Endodermal cell (in vitro differentiated cells): ENCODE data around the gene PCCA. TPM values are rescaled to one million over a fixed set of nuclear protein-coding genes. Genes with fewer than 3 reads are reported as not detected.

Source experiments
- DNase-seq: peaks from one replicate; pipeline ENCODE4 v3.0.0-alpha.2; 2017
- H3K27ac ChIP-seq: 2 replicates; pipeline ENCODE4 v1.5.1; 2013; ENCODE audit warnings: mild to moderate bottlenecking, low read depth, low read length, moderate library complexity
- H3K27me3 ChIP-seq: 2 replicates; pipeline ENCODE4 v1.6.1; 2013; ENCODE audit warnings: mild to moderate bottlenecking, low read length, moderate library complexity; ENCODE audit not compliant: insufficient read depth, control insufficient read depth, poor library complexity, severe bottlenecking
- H3K36me3 ChIP-seq: 2 replicates; pipeline ENCODE4 v1.7.0; 2013; ENCODE audit warnings: mild to moderate bottlenecking, low read length, moderate library complexity; ENCODE audit not compliant: control insufficient read depth, insufficient read depth
- H3K4me1 ChIP-seq: one replicate; pipeline ENCODE4 v1.7.0; 2013; ENCODE audit warnings: low read length; ENCODE audit not compliant: control insufficient read depth, insufficient read depth
- H3K4me3 ChIP-seq: 2 replicates; pipeline ENCODE4 v1.5.1; 2013; ENCODE audit warnings: mild to moderate bottlenecking, low read length, moderate library complexity
- H3K9ac ChIP-seq: 2 replicates; pipeline ENCODE4 v1.6.1; 2013; ENCODE audit warnings: mild to moderate bottlenecking, low read length, moderate library complexity; ENCODE audit not compliant: poor library complexity, severe bottlenecking; ENCODE audit errors: extremely low read depth
- H3K9me3 ChIP-seq: 2 replicates; pipeline ENCODE4 v1.6.1; 2013; ENCODE audit warnings: mild to moderate bottlenecking, low read length, moderate library complexity; ENCODE audit not compliant: control insufficient read depth
- H3K27ac Mint-ChIP-seq: 2 replicates; pipeline ENCODE4 v1.8.0; 2020; ENCODE audit warnings: mixed read lengths
- H3K27me3 Mint-ChIP-seq: 2 replicates; pipeline ENCODE4 v1.8.0; 2021; ENCODE audit warnings: mild to moderate bottlenecking, mixed read lengths; ENCODE audit not compliant: insufficient read depth
- H3K36me3 Mint-ChIP-seq: 2 replicates; pipeline ENCODE4 v1.8.0; 2020; ENCODE audit warnings: low read depth, mixed read lengths
- H3K4me1 Mint-ChIP-seq: 2 replicates; pipeline ENCODE4 v1.8.0; 2020; ENCODE audit warnings: mixed read lengths
- H3K4me3 Mint-ChIP-seq: 2 replicates; pipeline ENCODE4 v1.8.0; 2020; ENCODE audit warnings: mild to moderate bottlenecking, moderate library complexity, mixed read lengths
- H3K9me3 Mint-ChIP-seq: 2 replicates; pipeline ENCODE4 v1.8.0; 2020; ENCODE audit warnings: mild to moderate bottlenecking, mixed read lengths
- WGBS, 2 experiments: methylation state at CpG; one replicate each; pipeline versions ENCODE4 v1.1.5 to v1.1.7; 2013; ENCODE audit warnings: missing lambda C conversion rate in 2 of 2, mixed read lengths in 1 of 2; ENCODE audit not compliant: insufficient coverage in 1 of 2, insufficient read length in 1 of 2; 5-methylcytosine and 5-hydroxymethylcytosine counted together
- total RNA-seq, 2 donors: library from RNA; stranded (reverse); fragmentation: NEBNext Ultra II Directional in 1 of 2; extraction: Animal tissue kit (Norgen Biotek cat#: 25700) in 1 of 2; gene quantifications; 2 replicates in 1 of 2; 3 replicates in 1 of 2; pipeline ENCODE4 v1.2.1, GENCODE V29; 2021
- TF ChIP-seq, protein P1 (sequence below): fragments of 200-600 bp; sonication (generic); conservative IDR thresholded peaks from 2 replicates; pipeline ENCODE4 v1.5.0; 2021; ENCODE audit warnings: antibody characterized with exemption, mild to moderate bottlenecking

Gene PCCA
- total RNA-seq, 2 donors from 2014 or later, result 60.2 to 67.2 TPM

DNA sequence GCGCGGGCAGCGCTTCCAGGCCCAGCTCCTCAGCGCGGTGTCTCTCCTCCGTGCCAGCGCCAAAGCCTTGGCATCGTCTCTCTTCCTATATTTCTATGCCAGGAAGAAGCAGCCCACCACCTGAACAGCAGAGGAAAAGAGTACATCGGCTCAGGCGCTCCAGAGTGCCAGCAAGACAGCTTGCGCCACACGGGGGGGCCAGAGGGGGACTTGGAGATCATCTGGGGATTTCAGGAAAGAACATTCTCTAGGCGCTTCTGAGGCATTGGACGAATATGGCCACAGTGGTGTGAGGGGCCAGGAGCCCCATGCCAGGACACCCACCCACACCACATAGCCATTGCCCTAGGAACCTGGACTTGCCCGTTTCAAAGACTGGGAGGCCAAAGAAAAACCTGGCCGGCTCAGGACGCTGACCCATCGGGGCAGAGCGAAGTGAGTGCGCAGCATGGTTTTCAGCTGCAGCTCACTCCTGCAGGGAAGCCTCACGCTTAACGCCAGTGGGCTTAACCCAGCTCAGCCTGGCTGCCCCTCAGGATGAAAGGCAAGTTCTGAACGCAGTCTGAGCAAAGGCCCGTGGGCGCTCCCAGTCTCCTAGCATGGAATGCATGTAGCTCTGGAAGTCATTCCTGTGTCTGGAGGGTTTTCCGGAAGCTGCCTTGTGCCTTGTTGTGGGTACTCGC lies 437.6 kb downstream of the PCCA start:
- Histone ChIP-seq H3K27me3 (no peaks in the 10 kb centered on the region), H3K9ac (no peak overlapping the region), H3K9me3 (no peaks in the 10 kb centered on the region), H3K27ac (no peak overlapping the region), H3K4me3 (no peak overlapping the region), H3K36me3 (peaks cover 38% of the 10 kb centered on the region), H3K4me1 (peaks cover 5% of the 10 kb centered on the region)
- no peaks in the 10 kb centered on the region for H3K27me3 Mint-ChIP-seq
- 91 to 92% methylated on average over 24 to 27 of the region's 27 CpGs for WGBS, 2 experiments
- no peak overlapping the region for H3K4me3 Mint-ChIP-seq
- H3K9me3 Mint-ChIP-seq, result no peaks in the 10 kb centered on the region
- H3K36me3 Mint-ChIP-seq, result peaks cover 56% of the 10 kb centered on the region
- TF ChIP-seq, protein P1, sequence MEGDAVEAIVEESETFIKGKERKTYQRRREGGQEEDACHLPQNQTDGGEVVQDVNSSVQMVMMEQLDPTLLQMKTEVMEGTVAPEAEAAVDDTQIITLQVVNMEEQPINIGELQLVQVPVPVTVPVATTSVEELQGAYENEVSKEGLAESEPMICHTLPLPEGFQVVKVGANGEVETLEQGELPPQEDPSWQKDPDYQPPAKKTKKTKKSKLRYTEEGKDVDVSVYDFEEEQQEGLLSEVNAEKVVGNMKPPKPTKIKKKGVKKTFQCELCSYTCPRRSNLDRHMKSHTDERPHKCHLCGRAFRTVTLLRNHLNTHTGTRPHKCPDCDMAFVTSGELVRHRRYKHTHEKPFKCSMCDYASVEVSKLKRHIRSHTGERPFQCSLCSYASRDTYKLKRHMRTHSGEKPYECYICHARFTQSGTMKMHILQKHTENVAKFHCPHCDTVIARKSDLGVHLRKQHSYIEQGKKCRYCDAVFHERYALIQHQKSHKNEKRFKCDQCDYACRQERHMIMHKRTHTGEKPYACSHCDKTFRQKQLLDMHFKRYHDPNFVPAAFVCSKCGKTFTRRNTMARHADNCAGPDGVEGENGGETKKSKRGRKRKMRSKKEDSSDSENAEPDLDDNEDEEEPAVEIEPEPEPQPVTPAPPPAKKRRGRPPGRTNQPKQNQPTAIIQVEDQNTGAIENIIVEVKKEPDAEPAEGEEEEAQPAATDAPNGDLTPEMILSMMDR, result peak; percentile 29
- peaks cover 12% of the 10 kb centered on the region for H3K4me1 Mint-ChIP-seq
- H3K27ac Mint-ChIP-seq, result no peak overlapping the region
- peak; percentile 55 for DNase-seq

DNA sequence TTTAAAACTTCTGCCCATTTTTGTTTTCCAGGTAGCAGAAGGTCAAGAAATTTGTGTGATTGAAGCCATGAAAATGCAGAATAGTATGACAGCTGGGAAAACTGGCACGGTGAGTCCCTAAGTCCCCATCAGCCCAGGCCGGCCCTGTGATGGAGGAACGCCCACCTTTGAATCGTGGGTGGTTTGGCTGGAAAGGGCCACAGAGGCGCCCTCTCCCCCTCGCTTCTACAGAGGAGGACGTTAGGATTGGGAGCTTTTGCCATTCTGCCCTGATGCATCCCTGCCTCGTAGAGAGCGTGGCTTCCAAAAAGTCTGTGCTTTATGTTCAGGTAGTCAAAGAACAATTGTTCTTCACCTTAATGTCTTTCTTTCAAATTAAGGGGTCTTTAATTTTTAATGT lies 438.8 kb downstream of the PCCA start:
- Histone ChIP-seq H3K4me1 (peaks cover 5% of the 10 kb centered on the region), H3K9me3 (no peaks in the 10 kb centered on the region), H3K36me3 (peaks cover 41% of the 10 kb centered on the region), H3K27me3 (no peaks in the 10 kb centered on the region), H3K4me3 (no peak overlapping the region), H3K9ac (no peak overlapping the region), H3K27ac (no peak overlapping the region)
- Mint-ChIP-seq H3K4me3 (no peak overlapping the region), H3K27me3 (no peaks in the 10 kb centered on the region), H3K36me3 (peaks cover 59% of the 10 kb centered on the region), H3K27ac (no peak overlapping the region), H3K9me3 (no peaks in the 10 kb centered on the region), H3K4me1 (peaks cover 12% of the 10 kb centered on the region)
- 93 to 94% methylated on average over 7 to 9 of the region's 9 CpGs for WGBS, 2 experiments
- DNase-seq, result peak; percentile 27
- TF ChIP-seq, protein P1, result no peak

- no peak overlapping the region for H3K9ac ChIP-seq
- H3K4me1 ChIP-seq, result peaks cover 5% of the 10 kb centered on the region
- DNase-seq, result peak; percentile 19
- H3K9me3 ChIP-seq, result no peaks in the 10 kb centered on the region
- no peaks in the 10 kb centered on the region for H3K27me3 Mint-ChIP-seq
- H3K9me3 Mint-ChIP-seq, result no peaks in the 10 kb centered on the region
- H3K36me3 Mint-ChIP-seq, result peaks cover 58% of the 10 kb centered on the region
- H3K4me3 ChIP-seq, result no peak overlapping the region
- H3K27ac ChIP-seq, result no peak overlapping the region
- 93 to 97% methylated on average over 8 to 9 of the region's 9 CpGs for WGBS, 2 experiments
- peaks cover 11% of the 10 kb centered on the region for H3K4me1 Mint-ChIP-seq
- peaks cover 41% of the 10 kb centered on the region for H3K36me3 ChIP-seq
- H3K27me3 ChIP-seq, result no peaks in the 10 kb centered on the region
- peak overlapping the region; percentile 69 for H3K27ac Mint-ChIP-seq
- TF ChIP-seq, protein P1, result no peak
- no peak overlapping the region for H3K4me3 Mint-ChIP-seq
Measured at GRCh38 chr13:100528353-100528752, 439.5 kb downstream of the PCCA start.
